Endothelial cell of umbilical vein (primary cell): ENCODE data around the gene NR2E1. TPM values are rescaled to one million over a fixed set of nuclear protein-coding genes. Genes with fewer than 3 reads are reported as not detected.

ENCODE experiments used
- BruUV-seq: library from RNA; stranded (reverse); fragments of 400-500 nt; replicated peaks from 2 replicates; lab custom pipeline; 2021; lab: Mats Ljungman, UMichigan
- CTCF ChIA-PET: fragments of 300-600, 350-600 bp; sonication (Branson Sonifier 250); formaldehyde crosslinking; loops from one replicate; lab custom pipeline; 2021; ENCODE audit warnings: antibody characterized with exemption, inconsistent platforms; lab: Charles Lee
- POLR2A ChIA-PET: fragments of 300-600, 350-600 bp; sonication (Branson Sonifier 250); formaldehyde crosslinking; loops from one replicate; lab custom pipeline; 2021; ENCODE audit warnings: antibody characterized with exemption, inconsistent platforms; lab: Charles Lee
- DNase-seq: peaks from one replicate; pipeline ENCODE4 v3.0.0-alpha.2; 2011; ENCODE audit warnings: low read depth, low spot score
- FAIRE-seq: peaks from 2 replicates; lab custom pipeline; 2011; peaks lifted over from hg19 to GRCh38; lab: Jason Lieb, UNC
- H2AFZ ChIP-seq: 2 replicates; pipeline ENCODE4 v1.6.0; 2012; ENCODE audit warnings: low read depth, low read length, control low read depth, inconsistent platforms
- H3K27ac ChIP-seq: 2 replicates; pipeline ENCODE4 v1.5.1; 2011; ENCODE audit warnings: low read depth, mild to moderate bottlenecking, control low read depth, low read length, moderate library complexity; ENCODE audit not compliant: insufficient read depth
- H3K27me3 ChIP-seq, 2 experiments: 2 replicates each; pipeline versions ENCODE4 v1.6.0 to v1.6.1; 2011; ENCODE audit warnings: low read length in 2 of 2, mixed read lengths in 1 of 2; ENCODE audit not compliant: control insufficient read depth in 2 of 2, insufficient read depth in 2 of 2
- H3K36me3 ChIP-seq, 2 experiments: 2 replicates in 1 of 2; 3 replicates in 1 of 2; pipeline ENCODE4 v1.5.1; 2011; ENCODE audit warnings: low read length in 2 of 2, mild to moderate bottlenecking in 1 of 2, moderate library complexity in 1 of 2; ENCODE audit not compliant: control insufficient read depth in 2 of 2, insufficient read depth in 2 of 2; ENCODE audit errors: extremely low read depth in 1 of 2
- H3K4me1 ChIP-seq: 3 replicates; pipeline ENCODE4 v1.5.1; 2011; ENCODE audit warnings: mild to moderate bottlenecking, low read length; ENCODE audit not compliant: control insufficient read depth, insufficient read depth; ENCODE audit errors: extremely low read depth
- H3K4me2 ChIP-seq: 2 replicates; pipeline ENCODE4 v1.6.1; 2011; ENCODE audit warnings: low read length, control low read depth, mixed read lengths; ENCODE audit not compliant: insufficient read depth
- H3K4me3 ChIP-seq, 3 experiments: fragments of 200-600 bp in 1 of 3; sonication (generic), shearing (Covaris generic) in 1 of 3; replicated peaks in 1 of 3; 2 replicates each; pipeline ENCODE4 v1.5.1; 2011 to 2016; ENCODE audit warnings: control low read depth in 3 of 3, low read length in 3 of 3, mild to moderate bottlenecking in 2 of 3, inconsistent platforms in 1 of 3, low read depth in 1 of 3, moderate library complexity in 1 of 3; ENCODE audit not compliant: insufficient read depth in 1 of 3
- H3K79me2 ChIP-seq: 2 replicates; pipeline ENCODE4 v1.6.0; 2012; ENCODE audit warnings: low read length, inconsistent platforms; ENCODE audit not compliant: control insufficient read depth, insufficient read depth
- H3K9ac ChIP-seq: replicated peaks from 2 replicates; pipeline ENCODE3; 2011; ENCODE audit warnings: low read length, control low read depth; ENCODE audit not compliant: insufficient read depth; ENCODE audit errors: extremely low read depth
- H3K9me1 ChIP-seq: replicated peaks from 3 replicates; pipeline ENCODE4 v1.6.0; 2011; ENCODE audit warnings: mild to moderate bottlenecking, low read length; ENCODE audit not compliant: control insufficient read depth, insufficient read depth; ENCODE audit errors: extremely low read depth
- H3K9me3 ChIP-seq: replicated peaks from 2 replicates; pipeline ENCODE4 v1.5.1; 2012; ENCODE audit warnings: low read length, inconsistent platforms; ENCODE audit not compliant: control insufficient read depth, insufficient read depth
- H4K20me1 ChIP-seq: replicated peaks from 2 replicates; pipeline ENCODE3; 2011; ENCODE audit warnings: mild to moderate bottlenecking, low read length; ENCODE audit not compliant: control insufficient read depth, insufficient read depth; ENCODE audit errors: extremely low read depth
- EZH2 ChIP-seq: IDR thresholded peaks from 2 replicates; pipeline ENCODE4 v1.6.1; 2012; ENCODE audit warnings: borderline replicate concordance, low read depth, mild to moderate bottlenecking, moderate library complexity, low read length, inconsistent platforms; ENCODE audit not compliant: severe bottlenecking
- FOS ChIP-seq: IDR thresholded peaks from 2 replicates; pipeline ENCODE4 v1.6.1; 2011; ENCODE audit warnings: mild to moderate bottlenecking, low read length, moderate library complexity, borderline replicate concordance; ENCODE audit not compliant: insufficient read depth
- GATA2 ChIP-seq: IDR thresholded peaks from 2 replicates; pipeline ENCODE4 v1.7.0; 2011; ENCODE audit warnings: low read depth, mild to moderate bottlenecking, moderate library complexity, mixed read lengths, low read length; ENCODE audit not compliant: insufficient read length, insufficient read depth
- JUN ChIP-seq: IDR thresholded peaks from 2 replicates; pipeline ENCODE4 v1.6.1; 2011; ENCODE audit warnings: borderline replicate concordance, low read depth; ENCODE audit not compliant: insufficient read length, insufficient read depth
- MYC ChIP-seq: IDR thresholded peaks from one replicate; pipeline ENCODE4 v1.6.1; 2011; ENCODE audit warnings: mild to moderate bottlenecking, low read depth, low read length
- POLR2A ChIP-seq: IDR thresholded peaks from 2 replicates; pipeline ENCODE4 v1.6.1; 2012; ENCODE audit warnings: low read depth, mild to moderate bottlenecking, control low read depth, low read length
- POLR2AphosphoS5 ChIP-seq: IDR thresholded peaks from 2 replicates; pipeline ENCODE4 v1.6.1; 2012; ENCODE audit warnings: low read depth, mild to moderate bottlenecking, control low read depth, low read length, moderate library complexity; ENCODE audit not compliant: insufficient read depth
- dilution Hi-C: fragments of 300-500 bp; cut with MboI; formaldehyde crosslinking; loops from one replicate; pipeline ENCODE4 v1.15.0; 2019; ENCODE audit warnings: low sequenced_read_pairs; ENCODE audit not compliant: extremely low pct_ligation_motif_present
- intact Hi-C: fragments of 100-400 bp; cut with micrococcal nuclease; formaldehyde crosslinking; loops from one replicate; pipeline ENCODE4 v1.10.0; 2022
- polyA plus RNA-seq, 4 experiments: library from polyadenylated mRNA; depleted of rRNA in 3 of 4; stranded (reverse) in 3 of 4; unstranded in 1 of 4; fragments of >200 nt; gene quantifications; 2 replicates each; pipeline versions ENCODE4 v1.2.1 to v1.2.3, GENCODE V29; 2011 to 2012; ENCODE audit warnings: missing spikeins in 1 of 4
- total RNA-seq: library from RNA; stranded (reverse); gene quantifications from 2 replicates; pipeline ENCODE4 v1.2.3, GENCODE V29; 2021
- TF ChIP-seq, protein P1 (sequence below), 2 donors: IDR thresholded peaks; 1 replicate in 1 of 2; 2 replicates in 1 of 2; pipeline ENCODE4 v1.5.1; 2011; ENCODE audit warnings: low read length in 2 of 2, mild to moderate bottlenecking in 2 of 2, moderate library complexity in 2 of 2, control low read depth in 1 of 2, inconsistent platforms in 1 of 2, low read depth in 1 of 2; ENCODE audit not compliant: insufficient read depth in 1 of 2; ENCODE audit errors: extremely low read depth in 1 of 2
- TF ChIP-seq, protein P2 (sequence below): IDR thresholded peaks from 2 replicates; pipeline ENCODE4 v1.6.1; 2011; ENCODE audit not compliant: insufficient read depth, insufficient read length

Gene NR2E1
- total and polyA plus RNA-seq, 2 donors (not counting 3 experiments of a cell fraction or from before 2014, with no cell fraction given), result not detected

DNA sequence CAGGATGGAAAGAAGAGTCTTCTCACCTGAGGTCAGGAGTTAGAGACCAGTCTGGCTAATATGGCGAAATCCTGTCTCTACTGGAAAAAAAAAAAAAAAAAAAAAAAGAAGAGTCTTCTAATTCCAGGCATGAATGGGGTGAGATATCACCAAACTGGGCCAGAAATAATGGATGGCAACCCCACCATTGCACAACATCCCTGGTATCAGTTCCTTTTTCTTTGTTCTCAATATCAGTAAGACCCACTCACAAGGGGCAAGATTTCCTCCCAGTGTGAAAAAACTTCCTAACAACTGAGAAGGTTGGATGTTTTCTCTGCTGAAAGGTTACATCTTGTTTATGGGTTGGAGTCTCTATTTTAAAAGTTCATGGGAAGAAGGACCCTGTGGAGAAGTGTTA, 23.6 kb upstream of the NR2E1 start:
- no peak overlapping the region for H3K9ac ChIP-seq
- intact Hi-C loops, result no loop called here
- no peak for FAIRE-seq

More for the DNA sequence above, 23.6 kb upstream of the NR2E1 start:
- DNase-seq, result no peak
- ChIA-PET CTCF (no interaction called here), POLR2A (no interaction called here)
- no peaks in the 10 kb centered on the region for H4K20me1 ChIP-seq
- dilution Hi-C loops, result no loop called here
- no TSS peak for BruUV-seq
- H3K4me2 ChIP-seq, result no peak overlapping the region
- TF ChIP-seq POLR2A (no peak), EZH2 (no peak), GATA2 (no peak), MYC (no peak), FOS (no peak), POLR2AphosphoS5 (no peak), JUN (no peak)
- TF ChIP-seq, protein P1, sequence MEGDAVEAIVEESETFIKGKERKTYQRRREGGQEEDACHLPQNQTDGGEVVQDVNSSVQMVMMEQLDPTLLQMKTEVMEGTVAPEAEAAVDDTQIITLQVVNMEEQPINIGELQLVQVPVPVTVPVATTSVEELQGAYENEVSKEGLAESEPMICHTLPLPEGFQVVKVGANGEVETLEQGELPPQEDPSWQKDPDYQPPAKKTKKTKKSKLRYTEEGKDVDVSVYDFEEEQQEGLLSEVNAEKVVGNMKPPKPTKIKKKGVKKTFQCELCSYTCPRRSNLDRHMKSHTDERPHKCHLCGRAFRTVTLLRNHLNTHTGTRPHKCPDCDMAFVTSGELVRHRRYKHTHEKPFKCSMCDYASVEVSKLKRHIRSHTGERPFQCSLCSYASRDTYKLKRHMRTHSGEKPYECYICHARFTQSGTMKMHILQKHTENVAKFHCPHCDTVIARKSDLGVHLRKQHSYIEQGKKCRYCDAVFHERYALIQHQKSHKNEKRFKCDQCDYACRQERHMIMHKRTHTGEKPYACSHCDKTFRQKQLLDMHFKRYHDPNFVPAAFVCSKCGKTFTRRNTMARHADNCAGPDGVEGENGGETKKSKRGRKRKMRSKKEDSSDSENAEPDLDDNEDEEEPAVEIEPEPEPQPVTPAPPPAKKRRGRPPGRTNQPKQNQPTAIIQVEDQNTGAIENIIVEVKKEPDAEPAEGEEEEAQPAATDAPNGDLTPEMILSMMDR (IDR thresholded peaks at IDR 0.05; ENCODE audit: extremely low read depth in 1 of 2, insufficient read depth in 1 of 2, low read depth in 1 of 2, low read length in 2 of 2), result no peak
- TF ChIP-seq, protein P2, sequence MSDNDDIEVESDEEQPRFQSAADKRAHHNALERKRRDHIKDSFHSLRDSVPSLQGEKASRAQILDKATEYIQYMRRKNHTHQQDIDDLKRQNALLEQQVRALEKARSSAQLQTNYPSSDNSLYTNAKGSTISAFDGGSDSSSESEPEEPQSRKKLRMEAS, result no peak
- no peaks in the 10 kb centered on the region for H3K9me1 ChIP-seq
- no peak overlapping the region for H3K4me3 ChIP-seq
- no peak overlapping the region for H3K27ac ChIP-seq
- no peaks in the 10 kb centered on the region for H3K9me3 ChIP-seq
- H2AFZ ChIP-seq, result no peak overlapping the region
- H3K79me2 ChIP-seq, result no peaks in the 10 kb centered on the region
- peaks cover 14 to 22% of the 10 kb centered on the region in 2 experiments for H3K27me3 ChIP-seq
- H3K36me3 ChIP-seq, result no peaks in the 10 kb centered on the region
- no peaks in the 10 kb centered on the region for H3K4me1 ChIP-seq
